Keratinocyte (primary cell): ENCODE measurements around the gene PMEPA1.

Experiments
- CTCF ChIP-seq, 3 experiments: IDR thresholded peaks in 1 of 3; conservative IDR thresholded peaks in 1 of 3; optimal IDR thresholded peaks in 1 of 3; 2 replicates in 2 of 3; 3 replicates in 1 of 3; pipeline versions ENCODE3 to v1.5.1; 2011; ENCODE audit warnings: low read length in 3 of 3, mild to moderate bottlenecking in 3 of 3, moderate library complexity in 2 of 3, control low read depth in 1 of 3, inconsistent platforms in 1 of 3; ENCODE audit not compliant: insufficient read depth in 2 of 3; ENCODE audit errors: extremely low read depth in 1 of 3
- EZH2 ChIP-seq: IDR thresholded peaks from one replicate; pipeline ENCODE4 v1.6.1; 2012; ENCODE audit warnings: inconsistent platforms, mild to moderate bottlenecking, low read length, moderate library complexity

- TF ChIP-seq CTCF (optimal IDR thresholded peaks at IDR 0.05 in 1 of 3, IDR thresholded peaks at IDR 0.05 in 1 of 3, conservative IDR thresholded peaks at IDR 0.05 in 1 of 3; ENCODE audit: extremely low read depth in 1 of 3, insufficient read depth in 2 of 3, low read length in 3 of 3) (no peak), EZH2 (no peak)
These were observed 6.4 kb upstream of the PMEPA1 start for GRCh38 chr20:57716202-57716601.
